Testis (tissue), 3 donors: Measurements from ENCODE around the gene MKRN1. TPM values are rescaled to one million over a fixed set of nuclear protein-coding genes. Genes with fewer than 3 reads are reported as not detected.
A peak's percentile ranks its signal among the peaks of the same experiment; 100 is the strongest.

Source experiments
- DNase-seq: peaks from one replicate; pipeline ENCODE4 v3.0.0-alpha.2; 2019
- H3K27ac ChIP-seq, 2 donors: fragments of 200-600 bp; sonication (generic); one replicate each; pipeline ENCODE4 v1.5.1; 2019
- H3K27me3 ChIP-seq: fragments of 200-600 bp; sonication (generic); one replicate; pipeline ENCODE4 v1.5.1; 2019
- H3K36me3 ChIP-seq: fragments of 200-600 bp; sonication (generic); one replicate; pipeline ENCODE4 v1.5.1; 2017; ENCODE audit warnings: low read depth; ENCODE audit errors: missing control alignments
- H3K4me1 ChIP-seq: fragments of 200-600 bp; sonication (generic); one replicate; pipeline ENCODE4 v1.5.1; 2019
- H3K4me3 ChIP-seq, 2 donors: fragments of 200-600 bp; sonication (generic); one replicate each; pipeline ENCODE4 v1.5.1; 2017 to 2019
- H3K9me3 ChIP-seq: fragments of 200-600 bp; sonication (generic); one replicate; pipeline ENCODE4 v1.5.1; 2017
- CTCF ChIP-seq, 3 experiments: fragments of 450-650 bp in 2 of 3; fragments of 200-600 bp in 1 of 3; sonication (generic) in 1 of 3; IDR thresholded peaks; one replicate each; pipeline ENCODE4 v1.5.1; 2016 to 2019; ENCODE audit warnings: antibody characterized with exemption in 3 of 3, mild to moderate bottlenecking in 2 of 3, moderate library complexity in 1 of 3
- POLR2A ChIP-seq: fragments of 450-650 bp; IDR thresholded peaks from one replicate; pipeline ENCODE4 v1.6.1; 2017; ENCODE audit warnings: antibody characterized with exemption, mild to moderate bottlenecking, moderate library complexity
- WGBS, 2 donors: methylation state at CpG; one replicate each; pipeline ENCODE4 v1.1.5; 2018; 5-methylcytosine and 5-hydroxymethylcytosine counted together
- intact Hi-C: fragments of 100-400 bp; cut with DNase I; formaldehyde crosslinking; loops from one replicate; pipeline ENCODE4 v1.15.1; 2023; ENCODE audit warnings: low total_unique reads
- polyA plus RNA-seq: library from polyadenylated mRNA; stranded (reverse); fragments of 350-450 nt; fragmentation: Illumina TruSeq; extraction: RNeasy Lipid Tissue Mini Kit (QIAGEN cat#74804); gene quantifications from one replicate; pipeline ENCODE4 v1.2.3, GENCODE V29; 2014; ENCODE audit warnings: low read depth, low replicate concordance; ENCODE audit not compliant: insufficient read depth
- total RNA-seq, 2 donors: library from RNA; depleted of rRNA; stranded (reverse); fragments of >200 nt; gene quantifications; one replicate each; pipeline ENCODE4 v1.2.3, GENCODE V29; 2016

The MKRN1 gene
- total and polyA plus RNA-seq, 3 donors from 2014 or later = 142 to 320 (median 158) TPM

DNA sequence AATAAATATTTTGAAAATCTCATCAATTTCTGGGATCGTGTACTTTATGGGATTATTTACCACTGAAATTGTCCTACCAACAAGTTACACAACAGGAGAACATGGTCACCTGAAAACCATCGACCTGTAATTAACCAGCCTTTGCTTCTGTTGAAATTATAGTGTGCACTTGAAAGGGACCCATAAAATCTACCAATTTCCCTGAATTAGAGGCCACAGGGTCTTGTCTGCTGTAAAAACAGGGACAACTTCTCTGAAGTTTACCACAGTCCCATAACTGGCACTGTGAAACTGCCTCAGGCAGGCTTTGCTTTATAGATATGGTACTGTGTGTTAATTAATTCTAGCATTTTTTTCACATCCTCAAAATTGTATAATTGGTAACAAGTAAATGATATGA lies 37.8 kb downstream of the MKRN1 start:
- Histone ChIP-seq H3K36me3 (no peaks in the 10 kb centered on the region), H3K27me3 (no peaks in the 10 kb centered on the region), H3K4me1 (no peaks in the 10 kb centered on the region), H3K4me3 (no peak overlapping the region), H3K9me3 (no peaks in the 10 kb centered on the region), H3K27ac (no peak overlapping the region)
- 89 to 92% methylated on average over 2 of the region's 2 CpGs for WGBS, 2 donors
- DNase-seq = no peak
- intact Hi-C loops = no loop called here
- no peak for TF ChIP-seq CTCF (IDR thresholded peaks at IDR 0.05)

DNA sequence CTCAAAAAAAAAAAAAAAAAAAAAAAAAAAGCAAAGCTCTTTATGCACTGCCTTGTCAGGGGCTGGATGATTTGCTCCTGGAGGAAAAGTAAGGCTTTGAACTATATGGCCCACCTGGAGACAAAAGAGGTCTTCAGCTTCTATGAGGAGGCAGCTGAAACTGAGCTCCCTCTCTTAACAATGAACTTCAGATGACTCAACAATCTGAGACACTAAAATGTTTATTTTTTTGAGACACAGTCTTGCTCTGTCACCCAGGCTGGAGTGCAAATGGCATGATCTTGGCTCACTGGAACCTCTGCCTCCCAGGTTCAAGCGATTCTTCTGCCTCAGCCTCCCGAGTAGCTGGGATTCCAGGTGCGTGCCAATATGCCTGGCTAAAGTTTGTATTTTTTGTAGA lies 38.7 kb downstream of the MKRN1 start:
- no peaks in the 10 kb centered on the region for H3K4me1 ChIP-seq
- no peak overlapping the region for H3K4me3 ChIP-seq
- no peaks in the 10 kb centered on the region for H3K9me3 ChIP-seq
- 87 to 100% methylated on average over 3 of the region's 3 CpGs for WGBS, 2 donors
- intact Hi-C loops = no loop called here
- TF ChIP-seq CTCF (IDR thresholded peaks at IDR 0.05) = no peak
- TF ChIP-seq POLR2A = no peak
- no peaks in the 10 kb centered on the region for H3K36me3 ChIP-seq
- H3K27ac ChIP-seq = no peak overlapping the region
- H3K27me3 ChIP-seq = no peaks in the 10 kb centered on the region
- no peak for DNase-seq

GRCh38 chr7:140439359-140439758 lies 39.9 kb downstream of the MKRN1 start:
- DNase-seq = no peak
- 82 to 86% methylated on average over 3 of the region's 3 CpGs for WGBS, 2 donors
- Histone ChIP-seq H3K4me1 (no peaks in the 10 kb centered on the region), H3K9me3 (no peaks in the 10 kb centered on the region), H3K27ac (no peak overlapping the region), H3K4me3 (no peak overlapping the region), H3K27me3 (no peaks in the 10 kb centered on the region), H3K36me3 (no peaks in the 10 kb centered on the region)
- intact Hi-C loops = no loop called here
- TF ChIP-seq POLR2A (no peak), CTCF (IDR thresholded peaks at IDR 0.05) (no peak)

GRCh38 chr7:140435252-140435895 lies 43.9 kb downstream of the MKRN1 start:
- H3K36me3 ChIP-seq = no peaks in the 10 kb centered on the region
- no peaks in the 10 kb centered on the region for H3K27me3 ChIP-seq
- H3K9me3 ChIP-seq = no peaks in the 10 kb centered on the region
- WGBS, 2 donors = 34% methylated on average over 41 of the region's 51 CpGs; no CpG with 5 or more reads in 1 of the 2 donors
- no peak for DNase-seq
- H3K4me1 ChIP-seq = no peaks in the 10 kb centered on the region
- no peak overlapping the region for H3K27ac ChIP-seq
- H3K4me3 ChIP-seq = peak overlapping the region in 1 of 2 donors; percentile 41
- intact Hi-C loops = no loop called here
- no peak for TF ChIP-seq CTCF (IDR thresholded peaks at IDR 0.05)
- TF ChIP-seq POLR2A = no peak

DNA sequence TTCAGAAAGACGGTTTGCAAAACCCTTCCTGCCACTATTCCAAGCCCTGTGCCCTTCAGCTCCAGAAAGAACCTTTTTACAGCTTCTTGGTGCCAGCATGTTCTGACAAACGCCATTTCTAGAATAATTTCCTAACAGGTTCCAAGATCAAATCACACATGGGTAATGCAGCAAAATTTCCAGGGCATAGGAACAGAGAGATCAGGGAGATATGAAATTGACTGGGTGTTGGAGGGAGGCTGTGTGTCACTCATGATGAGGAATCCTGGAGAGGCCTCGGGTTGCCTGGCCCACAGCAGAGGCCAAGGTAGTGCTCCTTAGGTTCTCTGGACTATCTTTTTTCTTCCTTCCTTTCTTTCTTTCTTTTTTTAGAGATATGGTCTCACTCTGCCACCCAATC lies 45.9 kb downstream of the MKRN1 start:
- no peak for TF ChIP-seq POLR2A
- TF ChIP-seq CTCF (IDR thresholded peaks at IDR 0.05) = no peak
- 88 to 90% methylated on average over 3 of the region's 3 CpGs for WGBS, 2 donors

More for the DNA sequence above, 45.9 kb downstream of the MKRN1 start:
- Histone ChIP-seq H3K27ac (no peak overlapping the region), H3K4me3 (no peak overlapping the region), H3K27me3 (no peaks in the 10 kb centered on the region), H3K36me3 (no peaks in the 10 kb centered on the region), H3K4me1 (no peaks in the 10 kb centered on the region), H3K9me3 (no peaks in the 10 kb centered on the region)
- intact Hi-C loops = no loop called here
- DNase-seq = no peak
